Fibroblast of skin of right biceps (primary cell): ENCODE data around the gene ITGB1.

ENCODE experiments used
- DNase-seq: peaks from one replicate; pipeline ENCODE4 v3.0.0-alpha.2; 2013

The ITGB1 gene

GRCh38 chr10:32878646-32879045 is 79.4 kb downstream of the ITGB1 start:
- no peak for DNase-seq

- DNase-seq, result no peak
Measured at GRCh38 chr10:32877915-32878314, 80.1 kb downstream of the ITGB1 start.

GRCh38 chr10:32865170-32865569 is 92.9 kb downstream of the ITGB1 start:
- DNase-seq, result no peak

- DNase-seq, result no peak
Measured at GRCh38 chr10:32854435-32854834, 103.6 kb downstream of the ITGB1 start.

GRCh38 chr10:32851301-32851700 is 106.7 kb downstream of the ITGB1 start:
- DNase-seq, result no peak
